COLO829 (cell line): ENCODE measurements around the gene UBALD1.

Experiments
- DNase-seq: peaks from one replicate; pipeline ENCODE4 v3.0.0; 2012; ENCODE audit warnings: low spot score

The UBALD1 gene

GRCh38 chr16:4614571-4615383 is at the start of gene UBALD1:
UBALD1 (minus strand) TSS chr16:4614888; CDS start chr16:4614797, 91 bp downstream.
- DNase-seq: peak; percentile 68

GRCh38 chr16:4663777-4664465 is 49.2 kb upstream of the UBALD1 start:
- DNase-seq: no peak

- no peak for DNase-seq
Observed at GRCh38 chr16:4663465-4663776, 48.7 kb upstream of the UBALD1 start.

- no peak for DNase-seq
Observed at GRCh38 chr16:4661661-4662060, 47.0 kb upstream of the UBALD1 start.

GRCh38 chr16:4660454-4661007 is 45.8 kb upstream of the UBALD1 start:
- peak; percentile 36 for DNase-seq

- DNase-seq: no peak
Observed at GRCh38 chr16:4659363-4660353, 45.0 kb upstream of the UBALD1 start.

- no peak for DNase-seq
Observed at GRCh38 chr16:4656695-4657686, 42.3 kb upstream of the UBALD1 start.

- no peak for DNase-seq
Observed at GRCh38 chr16:4656221-4656620, 41.5 kb upstream of the UBALD1 start.

- no peak for DNase-seq
Observed at GRCh38 chr16:4655801-4656200, 41.1 kb upstream of the UBALD1 start.

- no peak for DNase-seq
Observed at GRCh38 chr16:4654964-4655590, 40.4 kb upstream of the UBALD1 start.

GRCh38 chr16:4654011-4654963 is 39.6 kb upstream of the UBALD1 start:
- DNase-seq: no peak

GRCh38 chr16:4652561-4652960 is 37.9 kb upstream of the UBALD1 start:
- DNase-seq: no peak

GRCh38 chr16:4651827-4652226 is 37.1 kb upstream of the UBALD1 start:
- DNase-seq: no peak

GRCh38 chr16:4650443-4651074 is 35.9 kb upstream of the UBALD1 start:
- peak; percentile 86 for DNase-seq

GRCh38 chr16:4649744-4650442 is 35.2 kb upstream of the UBALD1 start:
- DNase-seq: no peak

GRCh38 chr16:4648917-4649316 is 34.2 kb upstream of the UBALD1 start:
- no peak for DNase-seq

- no peak for DNase-seq
Observed at GRCh38 chr16:4647644-4647980, 32.9 kb upstream of the UBALD1 start.
